GM21526 (cell line): Measurements from ENCODE around the gene ASPA.
"Not testable (repeated sequence)": the region's sequence is repeated elsewhere in the genome, so short reads cannot be mapped to it uniquely, and the experiment has no call there.

Experiments used
- ATAC-seq: cut with Tn5 transposase; IDR thresholded peaks from one replicate; pipeline ENCODE4 v1.9.1; 2021; ENCODE audit warnings: moderate library complexity; ENCODE audit not compliant: unreplicated experiment, low FRiP score

The ASPA gene

DNA sequence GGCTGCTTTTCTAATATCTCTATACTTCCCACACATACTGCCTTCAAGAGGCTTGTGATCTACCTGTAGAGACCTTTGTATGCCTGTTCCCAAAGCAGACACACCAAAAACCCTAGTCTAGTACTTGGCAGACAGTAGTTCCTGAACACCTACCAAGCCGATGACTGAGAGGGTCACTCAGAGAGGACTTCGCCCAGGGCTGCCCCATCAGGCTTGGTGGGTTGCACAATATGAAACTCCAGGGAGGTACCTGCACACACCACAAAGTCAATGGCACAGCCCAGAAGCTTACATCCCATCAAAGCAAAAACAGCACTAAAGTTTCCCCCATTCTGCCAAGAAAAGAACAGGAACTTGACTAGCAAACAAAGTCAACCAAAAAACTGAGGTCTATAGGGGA lies 30.3 kb downstream of the ASPA start:
- no peak for ATAC-seq

DNA sequence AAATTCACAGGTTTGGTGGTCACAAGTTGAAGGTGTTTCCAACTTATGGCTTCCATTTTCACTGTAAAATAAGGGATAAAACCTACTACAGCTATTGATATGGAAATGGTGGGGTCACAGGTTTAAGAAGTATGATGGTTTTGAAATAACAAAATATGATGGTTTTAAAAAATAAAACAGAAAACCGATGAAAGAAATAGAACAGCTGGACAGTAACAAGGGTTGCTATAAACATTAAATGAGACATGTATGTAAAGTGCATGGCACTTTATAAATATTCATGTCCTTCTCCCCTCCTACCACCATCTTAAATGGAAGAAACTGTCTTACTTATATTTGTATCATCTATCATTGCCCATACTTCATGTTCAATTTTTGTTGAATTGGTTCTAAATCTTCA lies 31.3 kb downstream of the ASPA start:
- no peak for ATAC-seq

DNA sequence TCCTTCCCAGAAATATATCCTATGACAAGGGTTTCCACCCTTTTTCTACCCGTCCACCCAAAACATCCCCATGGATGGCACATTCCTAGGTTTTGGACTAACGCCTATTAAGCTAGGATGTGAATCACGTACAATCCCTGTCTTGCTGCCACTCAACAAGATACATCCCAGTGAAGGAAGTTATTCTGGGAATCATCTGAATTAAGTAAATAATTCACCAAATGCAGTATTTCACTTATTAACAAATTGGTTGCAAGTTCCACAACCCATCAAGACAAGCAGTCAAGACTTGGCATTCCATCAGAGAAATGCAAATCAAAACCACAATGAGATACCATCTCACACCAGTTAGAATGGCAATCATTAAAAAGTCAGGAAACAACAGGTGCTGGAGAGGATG lies 32.1 kb downstream of the ASPA start:
- no peak for ATAC-seq

DNA sequence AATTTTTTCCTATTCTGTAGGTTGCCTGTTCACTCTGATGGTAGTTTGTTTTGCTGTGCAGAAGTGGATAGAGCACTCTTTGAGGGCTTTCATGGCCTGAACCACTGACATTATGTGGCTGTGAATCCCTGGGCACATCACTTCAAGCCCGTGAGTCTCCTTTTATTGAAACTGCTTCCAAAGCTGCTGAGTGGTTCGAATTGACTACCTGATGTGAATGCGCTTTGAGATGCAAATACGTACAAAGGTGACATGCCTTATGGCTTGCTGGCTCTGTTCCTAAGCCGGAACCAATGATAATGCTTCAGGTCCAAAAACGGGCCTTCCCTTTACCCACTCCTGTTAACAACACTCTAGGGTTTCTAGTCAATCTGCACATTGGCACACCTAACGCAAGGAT lies 34.3 kb downstream of the ASPA start:
- ATAC-seq: no peak

DNA sequence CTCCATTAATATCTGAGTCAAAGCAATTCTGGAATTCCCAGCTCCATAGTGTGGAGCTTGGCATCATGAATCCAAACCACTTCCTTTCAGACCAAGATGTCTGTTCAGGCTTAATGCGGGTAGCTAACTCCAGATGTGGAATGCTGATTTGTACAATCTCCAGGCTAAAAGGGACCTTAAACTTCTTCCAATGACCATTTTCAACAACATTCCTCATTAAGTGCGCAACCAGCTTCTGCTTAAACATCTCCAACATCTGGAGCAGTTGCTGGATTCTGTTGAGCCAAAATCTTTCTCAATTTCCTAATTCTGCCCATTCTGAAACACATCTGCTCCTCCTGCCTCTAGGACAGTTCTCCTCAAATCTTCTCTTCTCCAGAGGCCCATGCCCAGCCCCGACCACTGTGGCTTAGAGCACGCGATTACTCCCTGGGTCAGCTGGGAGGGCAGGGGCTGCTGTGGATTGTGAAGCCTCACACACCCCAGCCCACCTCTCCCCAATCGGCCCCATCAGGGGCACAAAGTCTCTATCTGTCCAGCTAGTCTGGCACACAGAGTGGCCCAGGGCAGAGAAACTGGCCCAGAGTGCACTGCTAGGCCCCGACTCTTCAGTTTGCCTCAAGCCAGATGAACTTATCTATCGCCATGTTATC lies 36.2 kb downstream of the ASPA start:
- ATAC-seq: no peak

DNA sequence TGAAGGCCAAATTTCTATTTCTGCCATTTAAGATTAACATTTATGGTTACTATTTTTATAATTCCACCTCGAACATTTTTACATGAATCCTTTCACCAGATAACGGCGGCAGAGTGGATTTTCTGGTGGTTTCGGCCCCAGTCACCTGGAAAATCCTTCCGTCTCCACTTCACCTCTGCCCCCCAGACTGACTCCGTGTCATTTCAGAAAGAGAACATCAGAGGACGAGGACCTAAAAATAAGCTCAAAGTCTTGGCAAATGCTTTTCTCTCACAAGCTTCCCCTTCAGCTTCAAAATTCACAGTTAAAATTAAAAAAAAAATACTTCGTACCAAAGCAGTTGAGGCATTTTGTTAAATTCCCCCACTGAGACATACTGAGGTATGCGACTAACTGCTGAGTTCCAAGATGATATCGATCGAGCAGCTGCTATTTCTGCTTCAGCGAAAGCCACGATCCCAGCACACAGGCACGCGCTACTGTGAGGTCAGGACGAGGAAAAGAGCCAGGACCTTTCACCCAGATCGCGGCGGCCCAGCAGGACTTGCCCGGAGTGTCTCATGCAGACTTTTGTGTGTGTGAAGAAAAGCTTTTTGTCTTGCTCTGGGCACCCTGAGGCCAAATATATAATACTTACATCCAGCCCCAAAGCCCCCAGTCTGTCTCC lies 36.8 kb downstream of the ASPA start:
- ATAC-seq: no peak

DNA sequence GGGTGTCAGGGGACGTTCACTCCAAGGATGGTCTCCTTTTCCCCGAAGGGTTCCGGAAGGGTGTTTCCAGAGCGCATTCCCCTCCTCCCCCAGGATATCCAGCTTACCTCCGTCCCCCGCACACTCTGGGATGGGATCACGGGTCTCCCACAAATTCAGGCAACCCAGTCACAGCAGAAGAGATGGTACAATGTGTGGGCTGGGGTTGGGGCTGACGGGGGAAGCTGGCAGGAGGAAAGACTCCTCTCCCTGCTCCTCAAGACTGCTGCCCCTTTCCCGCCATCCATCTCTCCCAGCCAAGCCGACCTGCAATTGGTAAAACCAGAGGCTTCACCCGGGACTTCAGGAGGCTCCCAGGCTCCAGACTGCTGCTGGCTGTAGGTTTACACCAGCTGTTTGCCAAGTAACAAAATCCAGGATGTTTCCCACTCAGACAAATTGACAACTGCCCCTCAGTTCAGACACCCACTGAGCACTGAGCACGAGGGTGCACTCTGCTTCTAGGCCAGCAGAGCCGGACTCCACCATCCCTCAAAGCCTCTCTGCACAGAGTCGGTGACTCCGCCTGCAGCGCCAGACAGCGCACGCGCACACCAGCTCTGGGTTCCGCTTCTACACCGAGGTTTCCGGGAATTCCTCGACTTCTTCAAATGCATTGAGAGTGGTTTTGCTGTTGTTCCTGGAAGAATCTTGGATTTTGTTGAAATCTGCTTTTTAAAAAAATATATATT lies 37.7 kb downstream of the ASPA start:
- ATAC-seq: no peak

DNA sequence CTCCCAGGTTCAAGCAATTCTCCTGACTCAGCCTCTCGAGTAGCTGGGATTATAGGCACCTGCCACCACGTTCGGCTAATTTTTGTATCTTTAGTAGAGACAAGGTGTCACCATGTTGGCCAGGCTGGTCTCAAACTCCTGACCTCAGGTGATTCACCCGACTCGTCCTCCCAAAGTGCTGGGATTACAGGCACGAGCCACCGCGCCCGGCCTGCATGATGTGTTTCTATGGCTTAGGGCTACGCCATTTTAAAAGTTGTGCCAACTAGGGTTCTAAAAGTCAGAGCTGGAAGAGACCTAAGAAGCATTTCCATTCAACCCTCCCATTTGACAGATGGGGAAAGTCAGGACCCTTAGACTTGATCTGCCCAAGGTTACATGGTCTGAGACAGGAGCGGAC lies 38.4 kb downstream of the ASPA start:
- ATAC-seq: not testable (repeated sequence)

DNA sequence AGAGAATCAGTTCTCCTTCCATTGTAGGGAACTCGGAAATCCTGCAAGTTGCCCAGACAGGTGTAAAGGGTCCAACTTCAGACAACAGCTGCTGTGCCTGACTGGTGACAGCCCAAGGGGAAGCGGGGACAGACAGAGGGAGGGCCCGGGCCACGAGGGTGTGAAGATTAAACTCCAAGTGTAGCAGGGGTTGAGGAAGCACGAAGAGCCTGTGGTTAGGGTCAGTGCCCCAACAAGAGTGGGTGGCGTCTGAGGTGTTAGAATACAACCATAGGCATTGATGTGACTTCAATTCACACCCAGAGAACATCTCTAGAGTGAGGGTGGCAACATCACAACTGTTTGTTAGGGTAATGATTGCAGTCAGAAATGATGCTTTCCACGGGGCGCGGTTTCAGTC lies 39.1 kb downstream of the ASPA start:
- no peak for ATAC-seq

DNA sequence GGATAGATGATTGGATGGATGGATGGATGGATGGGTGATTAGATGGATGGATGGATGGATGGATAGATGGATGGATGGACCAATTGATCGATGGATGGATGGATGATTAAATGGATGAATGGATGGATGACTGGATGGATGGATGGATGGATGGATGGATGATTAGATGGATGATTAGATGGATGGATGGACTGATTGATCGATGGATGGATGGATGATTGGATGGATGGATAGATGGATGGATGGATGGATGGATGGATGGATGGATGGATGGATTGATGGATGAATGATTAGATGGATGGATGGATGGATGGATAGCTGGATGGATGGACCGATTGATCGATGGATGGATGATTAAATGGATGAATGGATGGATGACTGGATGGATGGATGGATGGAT lies 43.7 kb downstream of the ASPA start:
- not testable (repeated sequence) for ATAC-seq

DNA sequence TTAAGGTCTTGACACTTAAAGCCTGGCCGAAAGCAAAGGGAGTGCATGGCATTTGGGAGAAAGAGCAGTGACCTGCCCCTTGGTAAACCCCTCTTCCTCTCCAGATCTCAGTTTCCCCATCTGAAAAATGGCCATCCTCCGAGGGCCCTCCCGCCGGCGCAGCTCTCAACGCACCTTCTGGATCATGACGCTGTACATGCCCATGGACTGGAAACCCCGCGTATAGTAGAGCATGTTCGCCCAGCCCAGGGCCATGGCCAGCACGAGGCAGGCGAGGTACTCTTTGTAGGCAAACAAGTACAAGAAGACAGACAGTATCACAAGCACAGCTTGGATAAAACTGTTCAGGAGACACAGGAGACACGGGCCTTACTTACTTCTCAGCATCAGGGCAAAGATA lies 48.2 kb downstream of the ASPA start:
- ATAC-seq: no peak

DNA sequence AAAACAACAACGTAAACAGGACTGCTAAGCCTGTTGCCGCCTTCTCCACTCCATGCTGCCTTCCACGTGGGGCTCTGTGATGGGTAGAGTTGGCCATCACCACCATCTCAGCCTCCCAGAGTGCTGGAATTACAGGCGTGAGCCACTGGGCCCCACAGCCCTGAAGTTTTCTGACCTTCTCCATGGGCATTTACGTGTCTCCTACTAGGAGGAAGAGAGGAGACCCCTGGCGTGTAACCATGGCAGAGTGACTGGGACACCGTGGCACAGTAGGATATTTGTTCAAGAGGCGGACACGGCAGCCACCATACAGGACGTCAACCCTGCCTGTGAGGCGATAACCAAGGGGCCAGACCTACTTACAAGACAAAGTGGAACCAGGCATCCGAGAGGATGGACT lies 50.7 kb downstream of the ASPA start:
- no peak for ATAC-seq

DNA sequence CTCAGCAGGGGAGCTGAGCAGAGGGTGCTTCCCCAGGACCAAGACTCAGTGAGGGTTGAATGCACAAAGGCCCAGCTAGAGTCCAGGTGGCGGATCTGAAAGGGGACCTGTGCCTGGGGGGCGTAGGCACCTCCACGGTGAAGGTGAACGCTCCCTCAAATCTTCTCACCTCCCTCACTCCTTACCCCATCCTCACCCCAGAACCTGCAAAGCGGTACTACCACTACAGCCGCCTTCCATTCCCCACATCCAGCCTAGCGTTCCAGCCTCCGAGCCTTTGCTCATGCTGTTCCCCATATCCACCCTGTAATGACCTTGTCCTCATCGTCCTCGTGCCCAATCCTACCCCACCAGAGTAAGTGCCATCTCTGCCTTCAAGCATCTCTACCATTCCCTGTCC lies 51.2 kb downstream of the ASPA start:
- no peak for ATAC-seq

DNA sequence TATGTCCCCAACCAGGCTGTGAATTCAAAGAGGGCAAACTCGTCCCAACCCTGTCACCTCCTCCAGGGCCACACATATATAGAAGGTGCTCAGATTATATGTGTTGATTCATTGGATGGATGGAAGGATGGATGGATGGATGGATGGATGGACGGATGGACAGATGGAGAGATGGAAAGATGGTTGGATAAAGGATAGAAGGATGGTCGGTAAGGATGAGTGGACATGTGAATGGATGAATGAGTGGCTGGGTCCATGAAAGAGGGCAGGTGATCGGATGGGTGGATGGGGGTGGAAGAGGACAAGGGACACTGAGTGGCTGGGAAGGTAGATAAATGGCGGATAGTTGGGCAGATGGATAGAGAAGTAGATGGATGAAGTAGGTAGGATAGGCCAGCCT lies 51.7 kb downstream of the ASPA start:
- ATAC-seq: no peak

DNA sequence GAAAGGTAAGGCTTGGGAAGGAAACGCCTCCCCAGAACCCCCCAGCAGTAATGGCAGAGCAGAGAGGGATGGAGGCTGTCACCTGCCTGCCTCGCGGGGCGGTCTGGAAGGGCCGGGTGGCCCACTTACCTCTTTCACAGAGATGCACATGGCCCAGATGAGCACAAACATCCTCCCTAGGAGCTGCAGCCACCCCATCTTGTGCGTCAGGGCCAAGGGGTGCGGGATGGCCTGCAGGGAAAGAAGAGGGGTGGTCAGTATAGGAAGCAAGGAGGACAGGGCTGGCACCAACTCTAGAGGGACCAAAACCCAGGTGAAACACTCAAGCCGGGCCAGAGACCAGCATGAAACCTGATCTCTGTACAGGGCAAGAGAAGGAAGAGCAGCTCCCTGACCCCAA lies 52.1 kb downstream of the ASPA start:
- no peak for ATAC-seq

DNA sequence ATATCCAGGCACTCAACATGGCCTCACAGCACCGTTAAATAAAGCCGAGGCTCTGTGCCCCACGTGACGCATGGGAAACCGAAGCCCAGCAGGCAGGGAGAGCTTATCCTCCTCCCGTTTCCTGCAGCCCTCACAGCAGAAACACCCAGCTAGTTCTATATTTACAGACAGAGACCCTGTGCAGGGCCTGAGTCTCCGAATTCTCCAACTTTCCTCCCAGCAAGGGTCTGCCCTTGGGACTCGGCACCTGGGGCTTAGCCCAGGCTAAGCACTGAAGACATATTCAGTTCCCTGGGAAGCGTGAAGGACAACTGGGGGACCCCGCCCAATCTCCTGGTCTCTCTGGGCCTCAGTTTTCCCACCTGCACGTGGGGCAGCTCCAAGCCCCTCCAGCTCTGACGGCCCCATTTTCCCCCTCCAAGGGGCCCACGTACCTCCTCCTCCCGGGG lies 52.6 kb downstream of the ASPA start:
- ATAC-seq: no peak

DNA sequence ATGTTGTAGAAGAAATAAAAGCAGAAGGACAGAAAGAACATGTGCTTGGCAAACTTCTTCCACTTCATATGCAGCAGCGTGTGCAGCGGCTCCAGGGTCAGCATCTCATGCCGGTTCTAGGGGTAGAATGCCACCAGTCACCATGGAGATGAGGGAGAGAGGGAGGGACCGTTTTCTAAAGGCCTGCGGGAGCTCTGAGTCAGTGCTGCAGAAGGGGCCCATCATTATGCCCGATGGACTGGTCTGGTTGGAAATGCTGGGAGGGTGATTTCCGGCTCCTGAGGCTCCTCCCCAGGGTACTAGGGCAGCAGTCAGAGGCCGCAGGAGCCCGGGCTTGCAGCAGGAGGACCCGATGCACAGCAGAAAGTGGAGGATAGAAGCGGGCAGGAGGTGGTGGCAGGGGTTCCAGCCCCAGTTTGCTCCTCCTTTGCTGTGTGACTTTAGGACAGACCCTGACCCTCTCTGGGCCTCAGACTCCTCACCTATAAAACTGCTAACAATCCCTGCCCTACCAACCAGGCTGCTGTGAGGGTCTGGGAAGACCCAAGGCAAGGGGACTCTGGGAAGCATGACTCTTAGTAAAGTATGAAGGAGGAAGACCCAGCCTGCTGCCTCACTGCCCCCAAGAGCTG lies 53.2 kb downstream of the ASPA start:
- no peak for ATAC-seq

DNA sequence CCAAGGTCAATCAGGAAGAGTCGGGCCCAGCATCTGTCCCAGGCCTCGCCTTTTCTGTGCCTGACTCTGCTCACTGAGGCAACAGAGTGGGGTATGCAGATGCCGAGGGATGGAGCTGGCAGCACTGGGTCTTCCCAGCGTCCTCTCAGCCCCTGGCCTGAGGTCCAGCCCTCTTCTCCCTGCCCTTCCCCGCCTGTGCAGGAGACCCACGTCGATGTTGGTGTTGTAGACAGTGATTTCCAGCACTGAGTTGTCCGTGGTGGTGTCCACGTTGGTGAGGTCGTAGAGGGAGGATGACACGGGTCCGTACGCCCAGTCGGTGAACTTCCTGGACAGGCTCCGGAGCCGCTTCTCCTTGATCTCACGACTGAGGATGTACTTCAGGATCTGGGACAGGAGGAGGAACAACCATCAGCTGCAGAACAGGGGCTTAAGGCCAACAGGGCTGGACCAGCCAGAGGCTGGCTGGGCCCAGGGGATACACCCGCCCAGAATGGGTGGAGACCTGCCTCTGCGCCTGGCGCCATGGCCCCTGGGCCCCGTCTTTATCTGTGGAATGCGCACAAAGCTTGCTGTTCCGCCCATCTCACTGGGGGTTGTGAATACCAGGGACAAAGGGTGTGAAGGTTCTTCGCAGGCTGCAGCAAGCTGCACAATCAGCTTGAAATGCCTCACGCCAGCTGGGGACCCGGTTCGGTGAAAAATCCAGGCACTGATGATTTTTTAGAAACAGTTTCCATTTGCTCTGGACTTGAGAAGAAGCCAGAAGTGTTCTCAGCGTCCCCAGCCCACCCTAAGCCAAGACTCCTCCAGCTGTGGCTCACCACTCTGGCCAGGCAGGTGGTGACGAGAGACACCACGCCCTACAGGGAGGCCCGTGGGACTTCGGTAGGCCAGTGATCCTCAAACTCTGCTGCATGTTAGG lies 54.3 kb downstream of the ASPA start:
- ATAC-seq: no peak

DNA sequence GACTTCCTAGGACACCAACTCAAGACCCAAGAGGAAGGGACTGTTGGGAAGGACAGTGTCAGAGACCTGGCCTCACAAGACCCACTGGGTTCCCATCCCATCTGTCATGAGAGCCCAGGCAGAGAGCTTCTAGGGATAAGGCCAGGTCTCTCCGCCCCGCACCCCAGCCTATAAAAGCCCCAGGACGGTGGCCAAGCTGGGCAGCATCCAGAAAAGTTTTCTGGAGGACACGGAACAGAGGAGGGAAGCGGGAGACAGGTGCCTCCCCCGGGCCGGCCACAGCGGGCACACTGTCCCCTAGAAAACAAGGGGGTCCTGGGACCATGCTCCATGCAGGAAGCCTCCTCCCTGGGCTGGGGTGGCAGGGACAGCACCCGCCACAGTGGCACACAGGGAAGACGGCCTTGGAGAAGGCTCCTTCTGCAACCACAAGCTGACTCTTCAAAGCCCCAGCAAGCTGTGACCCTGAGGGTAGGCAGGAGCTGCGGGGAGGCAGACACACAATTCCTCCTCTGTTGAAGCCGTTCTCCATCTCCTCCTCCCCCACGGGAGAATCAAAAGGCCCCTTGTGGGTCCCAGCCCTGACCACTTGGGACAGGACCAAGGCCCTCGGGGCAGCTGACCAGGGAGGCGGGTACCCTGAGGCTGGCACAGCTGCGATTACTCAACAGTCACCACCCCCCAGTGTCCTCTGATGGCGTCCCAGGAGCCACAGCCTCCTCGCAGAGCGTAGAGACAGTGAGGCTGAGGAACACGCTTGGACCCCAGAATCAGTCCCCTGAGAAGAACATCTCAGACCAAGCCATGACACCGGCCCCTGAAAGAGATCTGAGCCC lies 55.7 kb downstream of the ASPA start:
- no peak for ATAC-seq
